ENCODE data around the gene PDK1.
A peak's percentile ranks its signal among the peaks of the same experiment; 100 is the strongest.
"Not testable (repeated sequence)": the region's sequence is repeated elsewhere in the genome, so short reads cannot be mapped to it uniquely, and the experiment has no call there.

PDK1 gene

GRCh38 chr2:172555522-172556283 is at the start of gene PDK1:
PDK1 (plus strand) TSS chr2:172556090; CDS start chr2:172556151, 61 bp downstream.
- DNase-seq: peak; percentile 68

- DNase-seq: no peak
Measured at GRCh38 chr2:172507199-172507598, 48.7 kb upstream of the PDK1 start.

- DNase-seq: no peak
Measured at GRCh38 chr2:172510088-172510487, 45.8 kb upstream of the PDK1 start.

- DNase-seq: no peak
Measured at GRCh38 chr2:172510548-172510947, 45.3 kb upstream of the PDK1 start.

- no peak for DNase-seq
Measured at GRCh38 chr2:172512810-172513523, 42.9 kb upstream of the PDK1 start.

- no peak for DNase-seq
Measured at GRCh38 chr2:172513524-172513900, 42.4 kb upstream of the PDK1 start.

- no peak for DNase-seq
Measured at GRCh38 chr2:172513935-172514586, 41.8 kb upstream of the PDK1 start.

GRCh38 chr2:172516299-172516698 is 39.6 kb upstream of the PDK1 start:
- DNase-seq: no peak

- DNase-seq: no peak
Measured at GRCh38 chr2:172518995-172519394, 36.9 kb upstream of the PDK1 start.

- no peak for DNase-seq
Measured at GRCh38 chr2:172525601-172526000, 30.3 kb upstream of the PDK1 start.

- DNase-seq: no peak
Measured at GRCh38 chr2:172531309-172531708, 24.6 kb upstream of the PDK1 start.

- DNase-seq: not testable (repeated sequence)
Measured at GRCh38 chr2:172532461-172532860, 23.4 kb upstream of the PDK1 start.

GRCh38 chr2:172533687-172534086 is 22.2 kb upstream of the PDK1 start:
- no peak for DNase-seq

- DNase-seq: no peak
Measured at GRCh38 chr2:172535119-172535518, 20.8 kb upstream of the PDK1 start.

- DNase-seq: not testable (repeated sequence)
Measured at GRCh38 chr2:172537851-172538250, 18.0 kb upstream of the PDK1 start.

GRCh38 chr2:172539767-172540166 is 16.1 kb upstream of the PDK1 start:
- no peak for DNase-seq

GRCh38 chr2:172540421-172540820 is 15.5 kb upstream of the PDK1 start:
- no peak for DNase-seq

- DNase-seq: no peak
Measured at GRCh38 chr2:172545408-172546075, 10.3 kb upstream of the PDK1 start.

- no peak for DNase-seq
Measured at GRCh38 chr2:172549131-172549530, 6.8 kb upstream of the PDK1 start.

GRCh38 chr2:172549802-172550201 is 6.1 kb upstream of the PDK1 start:
- not testable (repeated sequence) for DNase-seq

- no peak for DNase-seq
Measured at GRCh38 chr2:172550419-172550818, 5.5 kb upstream of the PDK1 start.

GRCh38 chr2:172551271-172551670 is 4.6 kb upstream of the PDK1 start:
- DNase-seq: no peak

GRCh38 chr2:172552547-172553291 is 3.2 kb upstream of the PDK1 start:
- no peak for DNase-seq
